ENCODE data around the gene TAAR1. TPM values are rescaled to one million over a fixed set of nuclear protein-coding genes. Genes with fewer than 3 reads are reported as not detected.
"Not testable (repeated sequence)": the region's sequence is repeated elsewhere in the genome, so short reads cannot be mapped to it uniquely, and the experiment has no call there.

Gene TAAR1
- polyA plus RNA-seq, 2 of the 4 experiments (the other 2 are of a cell fraction) = not detected

DNA sequence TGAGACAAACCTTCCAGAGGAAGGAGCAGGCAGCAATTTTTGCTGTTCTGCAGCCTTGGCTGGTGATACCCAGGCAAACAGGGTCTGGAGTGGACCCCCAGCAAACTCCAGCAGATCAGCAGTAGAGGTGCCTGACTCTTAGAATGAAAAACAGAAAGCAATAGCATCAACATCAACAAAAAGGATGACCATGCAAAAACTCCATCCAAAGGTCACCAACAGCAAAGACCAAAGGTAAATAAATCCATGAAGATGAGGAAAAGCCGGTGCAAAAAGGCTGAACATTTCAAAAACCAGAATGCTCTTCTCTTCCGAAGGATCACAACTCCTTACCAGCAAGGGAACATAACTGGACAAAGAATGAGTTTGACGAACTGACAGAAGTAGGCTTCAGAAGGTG is 23.1 kb downstream of the TAAR1 start:
- peak; percentile 34 for TF ChIP-seq MAFK (IDR thresholded peaks at IDR 0.05; ENCODE audit: partially characterized antibody)
- H3K4me2 ChIP-seq; POLR2A ChIA-PET; H3K27ac ChIP-seq; H3K4me3 ChIP-seq; H3K4me1 ChIP-seq; ATAC-seq; DNase-seq (ENCODE audit: low read depth in 1 of 2, low spot score in 1 of 2); CTCF ChIA-PET; H3K9me3 ChIP-seq; FAIRE-seq: not testable (repeated sequence)
- WGBS (ENCODE audit: missing lambda C conversion rate) = 43% methylated on average over 3 of the region's 3 CpGs

DNA sequence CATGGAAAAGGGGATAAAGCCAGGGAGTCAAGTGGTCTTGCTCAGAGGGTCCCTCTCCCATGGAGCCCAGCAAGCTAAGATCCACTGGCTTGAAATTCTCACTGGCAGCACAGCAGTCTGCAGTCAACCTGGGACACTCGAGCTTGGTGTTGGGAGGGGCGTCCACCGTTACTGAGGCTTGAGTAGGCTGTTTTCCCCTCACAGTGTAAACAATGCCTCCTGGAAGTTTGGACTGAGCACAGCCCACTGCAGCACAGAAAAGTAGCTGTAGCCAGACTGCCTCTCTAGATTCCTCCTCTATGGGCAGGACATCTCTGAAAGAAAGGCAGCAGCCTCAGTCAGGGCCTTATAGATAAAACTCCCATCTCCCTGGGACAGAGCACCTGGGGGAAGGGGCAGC is 23.7 kb downstream of the TAAR1 start:
- 40% methylated on average over 1 of the region's 3 CpGs for WGBS (ENCODE audit: missing lambda C conversion rate)
- DNase-seq (ENCODE audit: low read depth in 1 of 2, low spot score in 1 of 2); H3K4me3 ChIP-seq; H3K27ac ChIP-seq; ATAC-seq; CTCF ChIA-PET; FAIRE-seq; POLR2A ChIA-PET; H3K9me3 ChIP-seq; H3K4me1 ChIP-seq; H3K4me2 ChIP-seq: not testable (repeated sequence)

- ATAC-seq (no peak), FAIRE-seq (no peak), DNase-seq (ENCODE audit: low read depth in 1 of 2, low spot score in 1 of 2) (no peak)
- CTCF ChIA-PET = interaction anchor here (1.3 kb wide), 1 partner anchor 34 kb away, joined by 6 read pairs; no protein-coding TSS in a partner anchor
- TF ChIP-seq NFE2L2 (conservative IDR thresholded peaks at IDR 0.05; ENCODE audit: low read length) = no peak
- TF ChIP-seq SREBF2 (IDR thresholded peaks at IDR 0.05) = no peak
- no peak for TF ChIP-seq ZSCAN20 (CRISPR knock-in tag; IDR thresholded peaks at IDR 0.05)
- no peak for TF ChIP-seq RARB (CRISPR knock-in tag; IDR thresholded peaks at IDR 0.05)
- no peak for TF ChIP-seq CBX2 (IDR thresholded peaks at IDR 0.05; ENCODE audit: borderline replicate concordance, low read depth)
- no peak for TF ChIP-seq HDAC2 (IDR thresholded peaks at IDR 0.05)
- no peak for TF ChIP-seq CBX8 (IDR thresholded peaks at IDR 0.05)
- TF ChIP-seq, protein P1, sequence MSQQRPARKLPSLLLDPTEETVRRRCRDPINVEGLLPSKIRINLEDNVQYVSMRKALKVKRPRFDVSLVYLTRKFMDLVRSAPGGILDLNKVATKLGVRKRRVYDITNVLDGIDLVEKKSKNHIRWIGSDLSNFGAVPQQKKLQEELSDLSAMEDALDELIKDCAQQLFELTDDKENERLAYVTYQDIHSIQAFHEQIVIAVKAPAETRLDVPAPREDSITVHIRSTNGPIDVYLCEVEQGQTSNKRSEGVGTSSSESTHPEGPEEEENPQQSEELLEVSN (IDR thresholded peaks at IDR 0.05; ENCODE audit: borderline replicate concordance, low read depth) = no peak
- no peak for TF ChIP-seq POLR2AphosphoS2 (conservative IDR thresholded peaks at IDR 0.05; ENCODE audit: low read length)
- no peak for TF ChIP-seq RCOR1 (IDR thresholded peaks at IDR 0.05; ENCODE audit: low read depth, low read length)
- Histone ChIP-seq H3K4me1 (no peaks in the 10 kb centered on the region), H3K27ac (no peak overlapping the region), H3K4me3 (no peak overlapping the region), H3K9me3 (no peaks in the 10 kb centered on the region), H3K4me2 (no peak overlapping the region)
- POLR2A ChIA-PET = no interaction called here
- WGBS (ENCODE audit: missing lambda C conversion rate) = 46% methylated on average over 4 of the region's 4 CpGs
These were observed 24.2 kb downstream of the TAAR1 start for GRCh38 chr6:132634796-132635195.

DNA sequence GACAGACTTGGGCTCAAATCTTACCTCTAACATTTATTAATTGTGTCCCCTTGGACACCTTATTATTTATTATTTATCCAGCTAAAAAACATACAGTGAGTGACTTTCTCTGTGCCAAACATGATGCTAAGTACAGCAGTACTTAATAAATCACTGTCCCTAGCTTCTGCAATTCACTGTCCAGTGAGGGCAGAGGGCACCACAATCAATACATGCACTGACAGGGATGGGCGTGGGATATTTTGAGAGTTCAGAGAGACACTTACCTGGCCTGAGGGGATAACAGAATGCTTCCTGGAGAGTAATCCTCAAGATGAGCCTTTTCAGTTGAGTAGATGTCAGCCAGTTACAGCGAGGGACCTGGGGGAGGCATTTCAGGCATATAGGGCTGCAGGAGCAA is 25.6 kb downstream of the TAAR1 start:
- Histone ChIP-seq H3K9me3 (no peaks in the 10 kb centered on the region), H3K4me3 (no peak overlapping the region), H3K27ac (no peak overlapping the region), H3K4me1 (no peaks in the 10 kb centered on the region), H3K4me2 (no peak overlapping the region)
- WGBS (ENCODE audit: missing lambda C conversion rate) = 61% methylated on average over 2 of the region's 2 CpGs
- TF ChIP-seq HOXB13 (CRISPR knock-in tag; IDR thresholded peaks at IDR 0.05; ENCODE audit: low read depth) (no peak), CHD4 (IDR thresholded peaks at IDR 0.05; ENCODE audit: borderline replicate concordance) (no peak), MAZ (IDR thresholded peaks at IDR 0.05; ENCODE audit: borderline replicate concordance, low read depth, low read length) (no peak), EHMT2 (IDR thresholded peaks at IDR 0.05; ENCODE audit: low read depth) (no peak), JUN (IDR thresholded peaks at IDR 0.05) (no peak), HEYL (CRISPR knock-in tag; IDR thresholded peaks at IDR 0.05) (no peak)
- no peak for DNase-seq (ENCODE audit: low read depth in 1 of 2, low spot score in 1 of 2)
- FAIRE-seq = no peak
- ChIA-PET POLR2A (no interaction called here), CTCF (interaction anchor here (1.3 kb wide), 1 partner anchor 36 kb away, joined by 6 read pairs; no protein-coding TSS in a partner anchor)
- ATAC-seq = no peak

DNA sequence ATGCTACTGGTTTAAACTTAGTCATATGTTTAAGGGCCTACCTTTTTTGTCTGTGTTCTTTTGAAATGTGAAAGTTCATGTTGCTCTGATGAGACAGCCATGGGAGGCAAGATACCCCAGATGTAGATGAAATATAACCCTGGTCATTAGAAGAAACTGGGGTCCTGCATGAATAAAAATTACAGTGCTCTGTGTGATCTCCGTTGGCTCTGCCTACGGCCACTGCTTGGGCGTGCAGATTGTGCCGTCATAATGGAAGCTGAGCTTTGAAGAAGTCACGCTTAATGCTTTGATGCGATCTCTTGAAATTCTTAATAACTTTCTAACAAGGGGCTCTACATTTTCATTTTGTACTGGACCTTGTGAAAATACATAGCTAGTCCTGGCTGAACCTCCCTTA is 34.8 kb downstream of the TAAR1 start, which contains the start of gene TAAR2:
TSS of gene TAAR2 (minus strand) at position 101 of the 400 bp plus-strand sequence. CDS start at position 101, 0 bp downstream.
- H3K4me3 ChIP-seq = no peak within 1 kb of the TSS
- H3K9me3 ChIP-seq = peaks cover 4% of the 10 kb centered on the region; the same call in 2 of the 3 replicates
- DNase-seq (ENCODE audit: low read depth in 1 of 2, low spot score in 1 of 2) = no peak
- FAIRE-seq = no peak
- 80% methylated on average over 6 of the region's 6 CpGs for WGBS (ENCODE audit: missing lambda C conversion rate)
- ChIA-PET CTCF (no interaction called here), POLR2A (no interaction called here)
- no peak within 1 kb of the TSS for H3K27ac ChIP-seq
- no peak within 1 kb of the TSS for H3K4me2 ChIP-seq
- no peak for ATAC-seq
- TF ChIP-seq RCOR1 (IDR thresholded peaks at IDR 0.05; ENCODE audit: low read depth, low read length) (no peak), CEBPB (IDR thresholded peaks at IDR 0.05) (no peak), RAD21 (conservative IDR thresholded peaks at IDR 0.05 in 1 of 2, IDR thresholded peaks at IDR 0.05 in 1 of 2) (no peak), RNF2 (IDR thresholded peaks at IDR 0.05; ENCODE audit: borderline replicate concordance, low read depth) (no peak)
- H3K4me1 ChIP-seq = no peaks in the 10 kb centered on the region
